Activated CD4-positive, alpha-beta memory T cell treated with anti-CD3 and anti-CD28 coated beads for 36 hours (primary cell): ENCODE results near the gene MEGF11. TPM values are rescaled to one million over a fixed set of nuclear protein-coding genes. Genes with fewer than 3 reads are reported as not detected.

ENCODE experiments used
- CTCF ChIA-PET: fragments of 350-600 bp; sonication (Branson Sonifier 250); formaldehyde crosslinking; loops from one replicate; lab custom pipeline; 2021; ENCODE audit warnings: antibody characterized with exemption, inconsistent platforms; lab: Charles Lee
- POLR2A ChIA-PET: fragments of 350-600 bp; sonication (Branson Sonifier 250); formaldehyde crosslinking; loops from one replicate; lab custom pipeline; 2021; ENCODE audit warnings: antibody characterized with exemption; lab: Charles Lee
- DNase-seq: peaks from one replicate; pipeline ENCODE4 v3.0.0-alpha.2; 2020
- H3K27ac Mint-ChIP-seq: one replicate; pipeline ENCODE4 v1.8.0; 2021; ENCODE audit warnings: mixed read lengths
- H3K27me3 Mint-ChIP-seq: one replicate; pipeline ENCODE4 v1.8.0; 2021; ENCODE audit warnings: mixed read lengths
- H3K36me3 Mint-ChIP-seq: one replicate; pipeline ENCODE4 v1.8.0; 2021; ENCODE audit warnings: mixed read lengths
- H3K4me1 Mint-ChIP-seq: one replicate; pipeline ENCODE4 v1.8.0; 2021; ENCODE audit warnings: low read depth, mixed read lengths
- H3K4me3 Mint-ChIP-seq: one replicate; pipeline ENCODE4 v1.8.0; 2021; ENCODE audit warnings: mild to moderate bottlenecking, mixed read lengths
- H3K9me3 Mint-ChIP-seq: one replicate; pipeline ENCODE4 v1.8.0; 2021; ENCODE audit warnings: mixed read lengths
- intact Hi-C: fragments of 100-400 bp; cut with micrococcal nuclease; formaldehyde crosslinking; loops from one replicate; pipeline ENCODE4 v1.15.1; 2023
- total RNA-seq, 2 experiments: library from RNA; stranded (reverse); gene quantifications; one replicate each; pipeline ENCODE4 v1.2.3, GENCODE V29; 2021

The MEGF11 gene
- total RNA-seq, 2 experiments from 2014 or later, result not detected

GRCh38 chr15:66029650-66030049, 223.9 kb downstream of the MEGF11 start:
- Mint-ChIP-seq H3K4me1 (no peaks in the 10 kb centered on the region), H3K27me3 (peaks cover 9% of the 10 kb centered on the region), H3K4me3 (no peak overlapping the region), H3K27ac (no peak overlapping the region), H3K36me3 (no peaks in the 10 kb centered on the region), H3K9me3 (peaks cover 14% of the 10 kb centered on the region)
- ChIA-PET POLR2A (no interaction called here), CTCF (no interaction called here)
- intact Hi-C loops, result no loop called here
- DNase-seq, result no peak

- CTCF ChIA-PET, result interaction anchor here (0.9 kb wide), 1 partner anchor 19 kb away, joined by 3 read pairs; no protein-coding TSS in a partner anchor
- peaks cover 10% of the 10 kb centered on the region for H3K9me3 Mint-ChIP-seq
- no peak overlapping the region for H3K4me3 Mint-ChIP-seq
- H3K36me3 Mint-ChIP-seq, result no peaks in the 10 kb centered on the region
- no peak overlapping the region for H3K27ac Mint-ChIP-seq
- intact Hi-C loops, result no loop called here
- POLR2A ChIA-PET, result no interaction called here
- H3K4me1 Mint-ChIP-seq, result no peaks in the 10 kb centered on the region
- peaks cover 12% of the 10 kb centered on the region for H3K27me3 Mint-ChIP-seq
- DNase-seq, result no peak
These were observed 226.2 kb downstream of the MEGF11 start for GRCh38 chr15:66027268-66027805.

GRCh38 chr15:66025972-66026371, 227.6 kb downstream of the MEGF11 start:
- H3K9me3 Mint-ChIP-seq, result no peaks in the 10 kb centered on the region
- intact Hi-C loops, result no loop called here
- no peak overlapping the region for H3K27ac Mint-ChIP-seq
- H3K4me3 Mint-ChIP-seq, result no peak overlapping the region
- H3K4me1 Mint-ChIP-seq, result no peaks in the 10 kb centered on the region
- ChIA-PET CTCF (no interaction called here), POLR2A (no interaction called here)
- no peaks in the 10 kb centered on the region for H3K36me3 Mint-ChIP-seq
- DNase-seq, result no peak
- H3K27me3 Mint-ChIP-seq, result peaks cover 14% of the 10 kb centered on the region

- Mint-ChIP-seq H3K27me3 (peaks cover 14% of the 10 kb centered on the region), H3K27ac (no peak overlapping the region), H3K9me3 (no peaks in the 10 kb centered on the region), H3K4me3 (no peak overlapping the region), H3K4me1 (no peaks in the 10 kb centered on the region), H3K36me3 (no peaks in the 10 kb centered on the region)
- intact Hi-C loops, result no loop called here
- ChIA-PET CTCF (no interaction called here), POLR2A (no interaction called here)
- no peak for DNase-seq
These were observed 228.5 kb downstream of the MEGF11 start for GRCh38 chr15:66025015-66025452.

- Mint-ChIP-seq H3K9me3 (no peaks in the 10 kb centered on the region), H3K36me3 (no peaks in the 10 kb centered on the region), H3K27me3 (peaks cover 14% of the 10 kb centered on the region), H3K27ac (no peak overlapping the region), H3K4me1 (no peaks in the 10 kb centered on the region), H3K4me3 (no peak overlapping the region)
- ChIA-PET CTCF (no interaction called here), POLR2A (no interaction called here)
- intact Hi-C loops, result no loop called here
- DNase-seq, result no peak
These were observed 229.4 kb downstream of the MEGF11 start for GRCh38 chr15:66024116-66024515.

- Mint-ChIP-seq H3K9me3 (no peaks in the 10 kb centered on the region), H3K4me1 (no peaks in the 10 kb centered on the region), H3K27ac (no peak overlapping the region), H3K27me3 (peaks cover 17% of the 10 kb centered on the region), H3K36me3 (no peaks in the 10 kb centered on the region), H3K4me3 (no peak overlapping the region)
- POLR2A ChIA-PET, result no interaction called here
- CTCF ChIA-PET, result no interaction called here
- intact Hi-C loops, result no loop called here
- no peak for DNase-seq
These were observed 230.1 kb downstream of the MEGF11 start for GRCh38 chr15:66023311-66023972.

GRCh38 chr15:66022163-66022525, 231.4 kb downstream of the MEGF11 start:
- CTCF ChIA-PET, result no interaction called here
- intact Hi-C loops, result no loop called here

GRCh38 chr15:66021496-66022162, 231.9 kb downstream of the MEGF11 start:
- intact Hi-C loops, result no loop called here
- Mint-ChIP-seq H3K36me3 (no peaks in the 10 kb centered on the region), H3K9me3 (no peaks in the 10 kb centered on the region), H3K27me3 (peaks cover 19% of the 10 kb centered on the region), H3K4me3 (no peak overlapping the region), H3K4me1 (no peaks in the 10 kb centered on the region), H3K27ac (no peak overlapping the region)
- ChIA-PET POLR2A (no interaction called here), CTCF (no interaction called here)
- no peak for DNase-seq

More at GRCh38 chr15:66022163-66022525, 231.4 kb downstream of the MEGF11 start:
- Mint-ChIP-seq H3K4me3 (no peak overlapping the region), H3K27me3 (peaks cover 19% of the 10 kb centered on the region), H3K4me1 (no peaks in the 10 kb centered on the region), H3K9me3 (no peaks in the 10 kb centered on the region), H3K27ac (no peak overlapping the region), H3K36me3 (no peaks in the 10 kb centered on the region)
- POLR2A ChIA-PET, result no interaction called here
- DNase-seq, result no peak

GRCh38 chr15:66019826-66020398, 233.6 kb downstream of the MEGF11 start:
- Mint-ChIP-seq H3K27me3 (peaks cover 19% of the 10 kb centered on the region), H3K36me3 (no peaks in the 10 kb centered on the region), H3K4me3 (no peak overlapping the region), H3K9me3 (peaks cover 2% of the 10 kb centered on the region), H3K27ac (no peak overlapping the region), H3K4me1 (no peaks in the 10 kb centered on the region)
- intact Hi-C loops, result no loop called here
- no peak for DNase-seq
- ChIA-PET CTCF (no interaction called here), POLR2A (no interaction called here)

GRCh38 chr15:66019368-66019767, 234.2 kb downstream of the MEGF11 start:
- Mint-ChIP-seq H3K4me1 (no peaks in the 10 kb centered on the region), H3K36me3 (no peaks in the 10 kb centered on the region), H3K27me3 (peaks cover 15% of the 10 kb centered on the region), H3K4me3 (no peak overlapping the region), H3K27ac (no peak overlapping the region), H3K9me3 (peaks cover 2% of the 10 kb centered on the region)
- no peak for DNase-seq
- CTCF ChIA-PET, result no interaction called here
- intact Hi-C loops, result no loop called here
- POLR2A ChIA-PET, result no interaction called here

- Mint-ChIP-seq H3K4me1 (no peaks in the 10 kb centered on the region), H3K27me3 (peaks cover 17% of the 10 kb centered on the region), H3K4me3 (no peak overlapping the region), H3K27ac (no peak overlapping the region), H3K9me3 (peaks cover 2% of the 10 kb centered on the region), H3K36me3 (no peaks in the 10 kb centered on the region)
- ChIA-PET CTCF (no interaction called here), POLR2A (no interaction called here)
- intact Hi-C loops, result no loop called here
- no peak for DNase-seq
These were observed 235.1 kb downstream of the MEGF11 start for GRCh38 chr15:66018488-66018797.

GRCh38 chr15:66017792-66018487, 235.6 kb downstream of the MEGF11 start:
- Mint-ChIP-seq H3K27ac (no peak overlapping the region), H3K36me3 (no peaks in the 10 kb centered on the region), H3K4me3 (no peak overlapping the region), H3K9me3 (peaks cover 2% of the 10 kb centered on the region), H3K4me1 (no peaks in the 10 kb centered on the region), H3K27me3 (peaks cover 17% of the 10 kb centered on the region)
- POLR2A ChIA-PET, result no interaction called here
- CTCF ChIA-PET, result no interaction called here
- DNase-seq, result no peak
- intact Hi-C loops, result no loop called here
